ENCODE results near the gene ADAMTSL1. TPM values are rescaled to one million over a fixed set of nuclear protein-coding genes. Genes with fewer than 3 reads are reported as not detected.

Gene ADAMTSL1
- 10 to 100 TPM; 10.2 to 93.0 (median 19.4) TPM for polyA plus RNA-seq (ENCODE audit: insufficient read length in 4 of 4)

DNA sequence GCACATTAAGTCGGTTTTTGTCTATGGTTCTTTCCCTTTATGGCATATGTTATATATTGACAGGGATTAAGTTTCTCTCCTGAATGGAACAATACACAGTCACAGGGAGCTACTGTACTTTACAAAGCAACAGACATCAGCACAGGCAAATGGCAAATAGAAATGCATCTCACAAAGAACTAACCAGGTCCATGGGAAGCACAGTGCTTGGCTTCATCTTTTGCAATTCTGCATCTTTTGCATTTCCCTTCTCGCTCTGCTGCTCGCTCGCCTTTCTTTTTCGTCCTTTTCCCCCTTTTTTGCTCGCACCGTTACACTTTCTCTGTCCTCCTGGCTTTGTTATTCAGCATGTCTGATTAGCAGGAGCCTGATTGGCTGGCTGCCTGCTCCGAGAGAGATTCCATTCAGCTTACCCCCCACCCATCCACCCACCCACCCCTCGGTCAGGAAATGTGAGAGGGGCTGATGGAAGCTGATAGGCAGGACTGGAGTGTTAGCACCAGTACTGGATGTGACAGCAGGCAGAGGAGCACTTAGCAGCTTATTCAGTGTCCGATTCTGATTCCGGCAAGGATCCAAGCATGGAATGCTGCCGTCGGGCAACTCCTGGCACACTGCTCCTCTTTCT, at the start of gene ADAMTSL1:
ADAMTSL1 (plus strand) TSS at position 502 of the 628 bp plus-strand sequence; CDS start at position 582, 80 bp downstream.
- DNase-seq (ENCODE audit: low read depth in 4 of 4, low spot score in 3 of 4), result peak in 3 of 4 donors; percentile 24 to 51 (median 46)

- no peak for DNase-seq (ENCODE audit: low read depth in 4 of 4, low spot score in 3 of 4)
Observed at GRCh38 chr9:18427691-18428090, 46.3 kb upstream of the ADAMTSL1 start.

GRCh38 chr9:18428661-18429060, 45.3 kb upstream of the ADAMTSL1 start:
- DNase-seq (ENCODE audit: low read depth in 4 of 4, low spot score in 3 of 4), result no peak

GRCh38 chr9:18429070-18429469, 44.9 kb upstream of the ADAMTSL1 start:
- no peak for DNase-seq (ENCODE audit: low read depth in 4 of 4, low spot score in 3 of 4)

DNA sequence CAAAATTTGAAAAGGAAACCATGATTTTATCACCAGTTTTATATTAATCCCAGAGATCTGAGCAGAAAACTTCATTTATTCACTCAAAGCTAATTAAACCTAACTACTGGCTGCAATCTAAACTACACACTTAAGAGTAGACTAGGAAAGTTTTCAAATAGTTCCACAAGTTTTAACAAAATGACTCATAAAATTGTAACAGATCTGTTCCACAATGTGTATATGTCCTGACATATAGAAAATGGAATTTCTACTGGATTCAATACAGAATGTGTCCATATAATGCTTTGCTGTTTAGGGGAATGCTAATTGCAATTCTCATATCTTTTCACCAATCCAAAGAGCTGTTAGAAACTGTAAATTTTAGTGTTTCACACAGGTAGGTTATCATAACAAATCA, 40.3 kb upstream of the ADAMTSL1 start:
- DNase-seq (ENCODE audit: low read depth in 4 of 4, low spot score in 3 of 4), result no peak

GRCh38 chr9:18437315-18438201, 36.4 kb upstream of the ADAMTSL1 start:
- DNase-seq (ENCODE audit: low read depth in 4 of 4, low spot score in 3 of 4), result peak in 3 of 4 donors; percentile 12 to 25 (median 19)

GRCh38 chr9:18438300-18438925, 35.5 kb upstream of the ADAMTSL1 start:
- DNase-seq (ENCODE audit: low read depth in 4 of 4, low spot score in 3 of 4), result peak; percentile 32 to 69 (median 59)

GRCh38 chr9:18438951-18439350, 35.0 kb upstream of the ADAMTSL1 start:
- DNase-seq (ENCODE audit: low read depth in 4 of 4, low spot score in 3 of 4), result no peak

GRCh38 chr9:18441261-18441660, 32.7 kb upstream of the ADAMTSL1 start:
- no peak for DNase-seq (ENCODE audit: low read depth in 4 of 4, low spot score in 3 of 4)

GRCh38 chr9:18442629-18443491, 31.1 kb upstream of the ADAMTSL1 start:
- DNase-seq (ENCODE audit: low read depth in 4 of 4, low spot score in 3 of 4), result peak; percentile 41 to 53 (median 46)

DNA sequence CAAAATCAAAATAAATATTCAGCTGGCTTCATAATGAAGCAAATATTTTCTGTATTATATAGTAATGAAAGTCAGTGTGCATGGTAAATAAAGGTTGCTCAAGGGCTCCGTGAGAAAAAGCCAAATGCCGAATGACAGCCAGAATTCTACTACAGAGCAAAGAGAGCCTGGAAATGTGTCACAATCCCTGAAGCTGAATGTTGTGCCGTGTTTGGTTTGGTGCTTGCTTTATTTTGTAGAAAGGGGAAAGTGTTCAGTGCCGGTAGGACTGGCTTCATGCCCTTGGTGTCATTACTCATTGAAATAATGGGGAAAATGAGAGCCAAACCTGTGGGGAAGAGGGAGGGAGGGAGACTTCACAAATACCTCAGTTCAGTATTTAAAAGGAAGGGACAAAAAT, 26.8 kb upstream of the ADAMTSL1 start:
- no peak for DNase-seq (ENCODE audit: low read depth in 4 of 4, low spot score in 3 of 4)

GRCh38 chr9:18447541-18447940, 26.4 kb upstream of the ADAMTSL1 start:
- DNase-seq (ENCODE audit: low read depth in 4 of 4, low spot score in 3 of 4), result no peak

DNA sequence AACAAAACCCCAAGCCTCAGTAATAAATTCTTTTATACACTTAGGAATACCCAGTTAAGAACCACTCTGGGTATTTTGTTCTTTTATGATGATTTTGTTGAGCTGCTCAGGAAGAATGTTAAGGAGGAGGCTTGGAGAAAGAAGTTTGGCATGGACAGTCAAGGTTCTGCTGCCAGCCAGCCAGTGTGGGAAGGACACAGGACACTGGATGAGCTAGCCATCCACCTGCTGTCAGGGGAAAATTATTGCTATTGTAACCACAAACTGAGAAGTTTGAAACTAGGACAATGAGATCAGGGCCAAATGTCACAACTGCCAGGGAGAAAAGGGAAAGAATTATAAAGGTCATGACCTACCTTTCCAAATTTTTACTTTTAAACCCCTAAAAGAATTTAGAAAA, 25.9 kb upstream of the ADAMTSL1 start:
- DNase-seq (ENCODE audit: low read depth in 4 of 4, low spot score in 3 of 4), result no peak

DNA sequence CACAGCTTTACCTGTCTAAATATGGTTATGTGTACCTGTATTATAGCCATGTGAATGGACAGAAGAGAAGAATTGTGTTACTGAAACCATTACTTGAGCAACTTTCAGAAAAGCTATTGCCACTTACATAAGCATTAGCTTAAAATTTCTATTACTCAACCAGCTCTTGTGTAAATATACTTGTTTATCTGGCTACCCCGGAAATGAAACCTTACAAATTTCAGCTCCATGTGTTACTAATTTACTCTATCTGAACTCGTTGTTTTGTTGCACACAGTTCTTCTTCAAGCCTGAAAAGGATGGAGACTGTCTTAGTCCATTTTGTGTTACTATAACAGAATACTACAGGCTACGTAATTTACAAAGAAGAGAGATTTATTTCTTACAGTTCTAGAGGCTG, 22.5 kb upstream of the ADAMTSL1 start:
- DNase-seq (ENCODE audit: low read depth in 4 of 4, low spot score in 3 of 4), result no peak

DNA sequence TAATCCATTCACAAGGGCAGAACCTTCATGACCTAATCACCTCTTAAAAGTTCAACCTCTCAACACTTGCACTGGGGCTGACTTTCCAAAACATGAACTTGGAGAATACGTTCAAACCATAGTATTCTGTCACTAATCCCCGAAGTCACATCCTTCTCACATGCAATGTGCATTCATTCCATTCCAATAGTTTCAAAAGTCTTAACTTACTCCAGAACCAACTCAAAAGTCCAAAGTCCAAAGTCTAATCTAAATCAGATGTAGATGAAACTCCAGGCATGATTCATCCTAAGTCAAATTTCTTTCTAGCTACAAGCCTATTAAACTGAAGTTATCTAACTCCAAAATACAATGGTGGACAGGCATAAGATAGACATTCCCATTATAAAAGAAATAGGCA, 21.7 kb upstream of the ADAMTSL1 start:
- no peak for DNase-seq (ENCODE audit: low read depth in 4 of 4, low spot score in 3 of 4)

DNA sequence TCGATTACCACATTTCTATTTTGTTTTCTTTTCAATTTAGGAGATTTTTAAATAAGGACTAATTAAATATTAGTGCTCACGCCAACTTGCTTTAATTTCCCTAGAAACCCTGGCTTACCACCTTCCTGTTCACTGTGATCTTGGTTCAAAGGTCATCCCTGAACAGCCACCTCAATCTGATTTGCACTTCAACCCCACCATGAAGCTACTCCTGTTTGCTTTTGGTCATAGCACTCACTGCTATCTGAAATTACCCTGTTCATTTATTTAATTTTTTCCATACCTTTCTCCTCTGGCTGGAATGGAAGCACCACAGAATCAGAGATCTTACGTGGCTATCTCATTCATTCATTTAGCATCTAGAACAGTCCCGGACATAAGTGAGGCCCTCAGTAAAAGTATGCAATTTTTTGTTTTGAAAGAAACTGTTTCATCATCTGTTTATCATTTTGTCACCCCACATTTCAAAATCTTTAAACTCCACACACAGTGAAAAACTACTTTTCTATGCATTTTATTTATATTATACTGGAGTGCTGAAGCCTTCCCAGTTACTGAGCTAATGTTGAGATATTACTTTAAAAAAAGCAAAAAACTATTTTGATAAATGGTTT, 17.2 kb upstream of the ADAMTSL1 start:
- DNase-seq (ENCODE audit: low read depth in 4 of 4, low spot score in 3 of 4), result no peak

DNA sequence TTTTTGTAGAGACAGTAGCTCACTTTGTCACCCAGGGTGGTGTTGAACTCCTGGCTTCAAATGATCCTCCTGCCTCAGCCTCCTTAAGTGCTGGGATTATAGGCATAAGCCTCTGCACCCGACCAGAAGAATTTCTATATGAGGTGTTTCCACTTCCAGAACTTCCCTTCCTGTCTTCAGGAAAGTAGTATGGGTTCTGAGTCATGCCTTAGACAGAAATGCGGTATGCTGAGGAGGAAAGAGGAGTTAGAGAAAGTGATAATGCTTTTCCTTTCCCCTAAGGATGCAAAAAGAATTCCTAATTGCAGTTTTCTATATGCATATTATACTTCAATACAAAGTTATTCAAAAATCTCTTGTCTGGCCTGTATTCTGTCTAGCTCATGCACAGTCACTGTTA, 16.4 kb upstream of the ADAMTSL1 start:
- DNase-seq (ENCODE audit: low read depth in 4 of 4, low spot score in 3 of 4), result no peak

- DNase-seq (ENCODE audit: low read depth in 4 of 4, low spot score in 3 of 4), result no peak
Observed at GRCh38 chr9:18459962-18460584, 13.9 kb upstream of the ADAMTSL1 start.

- DNase-seq (ENCODE audit: low read depth in 4 of 4, low spot score in 3 of 4), result no peak
Observed at GRCh38 chr9:18461496-18461895, 12.5 kb upstream of the ADAMTSL1 start.

DNA sequence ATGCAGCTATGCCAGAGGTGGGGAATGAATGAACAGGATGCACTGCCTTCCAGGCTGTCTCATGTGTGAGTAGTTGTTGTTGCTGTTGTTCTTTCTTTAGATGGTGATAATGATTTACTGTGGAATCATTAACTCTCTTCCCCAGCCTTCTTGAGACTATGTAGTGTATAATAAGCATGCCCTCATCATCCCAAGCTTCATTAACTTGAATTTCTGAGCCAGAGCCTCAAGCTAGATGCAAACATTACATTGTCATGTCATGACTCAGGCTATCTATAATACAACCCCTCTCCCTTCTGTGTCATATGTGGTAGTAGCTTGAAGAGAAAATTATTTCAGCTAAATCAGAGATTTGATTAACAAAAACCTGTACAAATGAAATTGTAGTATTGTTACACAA, 10.0 kb upstream of the ADAMTSL1 start:
- no peak for DNase-seq (ENCODE audit: low read depth in 4 of 4, low spot score in 3 of 4)
